Measurements from ENCODE around the gene TMEM244.
"Not testable (repeated sequence)": the region's sequence is repeated elsewhere in the genome, so short reads cannot be mapped to it uniquely, and the experiment has no call there.

The TMEM244 gene

DNA sequence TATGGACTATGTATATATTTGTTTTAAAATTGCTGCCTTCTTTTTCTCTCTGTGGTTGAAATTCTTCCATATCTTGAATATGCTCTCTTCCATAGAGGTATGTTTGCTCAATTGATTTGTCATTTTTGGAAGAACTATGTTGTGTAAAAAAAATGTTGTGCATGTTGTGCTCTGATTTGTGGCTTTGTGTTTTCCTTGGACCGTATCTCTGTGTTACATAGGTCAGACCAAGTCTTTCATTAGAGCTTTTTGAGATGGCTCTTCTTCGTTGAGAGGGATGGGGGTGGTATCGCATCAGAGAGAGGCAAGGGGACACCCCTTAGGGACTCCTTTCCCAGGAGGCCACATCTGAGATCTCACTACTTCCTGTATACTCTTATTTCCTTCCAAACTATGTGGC lies 43.8 kb downstream of the TMEM244 start:
- H3K4me3 ChIP-seq (ENCODE audit: low read depth, low read length) = no peak overlapping the region

DNA sequence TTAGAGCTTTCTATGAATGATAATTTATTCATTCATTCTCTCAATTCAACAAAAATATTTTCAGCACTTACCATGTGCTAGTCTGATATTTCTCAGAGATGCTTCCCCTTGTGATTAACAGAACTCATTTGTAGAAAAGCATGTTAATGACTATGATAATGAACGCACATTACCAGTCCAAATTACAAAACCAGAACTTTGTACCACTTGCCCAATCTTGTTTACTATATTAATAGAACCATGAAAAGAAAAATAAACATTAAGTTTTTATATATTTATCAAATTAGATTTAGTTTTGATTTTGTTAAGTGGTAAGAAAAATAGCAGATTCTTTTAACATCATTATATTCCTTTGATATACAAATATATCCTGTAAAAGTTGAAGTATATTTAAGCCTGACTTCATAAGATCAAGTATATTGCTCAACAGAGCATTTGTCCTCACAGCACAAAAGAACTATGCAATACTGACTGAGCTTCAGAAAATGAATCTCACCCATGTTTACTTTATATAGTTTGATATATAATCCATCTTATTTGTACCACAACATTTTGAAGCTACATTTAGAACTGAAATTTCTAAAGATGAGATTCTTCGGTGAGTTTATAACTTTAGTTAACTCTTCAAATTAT lies 48.9 kb downstream of the TMEM244 start:
- no peak overlapping the region for H3K4me3 ChIP-seq (ENCODE audit: low read depth, low read length)

DNA sequence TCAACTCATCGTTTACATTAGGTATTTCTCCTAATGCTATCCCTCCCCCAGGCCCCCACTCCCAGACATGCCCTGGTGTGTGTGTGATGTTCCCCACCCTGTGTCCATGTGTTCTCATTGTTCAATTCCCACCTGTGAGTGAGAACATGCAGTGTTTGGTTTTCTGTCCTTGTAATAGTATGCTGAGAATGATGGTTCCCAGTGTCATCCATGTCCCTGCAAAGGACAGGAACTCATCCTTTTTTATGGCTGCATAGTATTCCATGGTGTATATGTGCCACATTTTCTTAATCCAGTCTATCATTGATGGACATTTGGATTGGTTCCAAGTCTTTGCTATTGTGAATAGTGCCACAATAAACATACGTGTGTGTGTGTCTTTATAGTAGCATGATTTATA lies 54.0 kb downstream of the TMEM244 start:
- not testable (repeated sequence) for H3K4me3 ChIP-seq (ENCODE audit: low read depth, low read length)

DNA sequence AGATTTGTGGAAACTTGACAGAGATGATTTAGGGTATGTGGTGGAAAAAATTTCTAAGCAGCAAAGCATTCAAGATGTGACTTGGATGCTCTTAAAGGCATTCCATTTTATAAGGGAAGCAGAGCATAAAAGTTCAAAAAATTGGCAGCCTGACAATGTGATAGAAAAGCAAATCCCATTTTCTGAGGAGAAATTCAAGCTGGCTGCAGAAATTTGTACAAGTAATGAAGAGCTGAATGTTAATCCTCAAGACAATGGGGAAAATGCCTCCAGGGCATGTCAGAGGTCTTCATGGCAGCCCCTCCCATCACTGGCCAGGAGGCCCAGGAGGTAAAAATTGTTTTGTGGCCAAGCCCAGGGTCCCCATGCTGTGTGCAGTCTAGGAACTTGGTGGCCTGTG lies 58.2 kb downstream of the TMEM244 start:
- H3K4me3 ChIP-seq (ENCODE audit: low read depth, low read length) = not testable (repeated sequence)

DNA sequence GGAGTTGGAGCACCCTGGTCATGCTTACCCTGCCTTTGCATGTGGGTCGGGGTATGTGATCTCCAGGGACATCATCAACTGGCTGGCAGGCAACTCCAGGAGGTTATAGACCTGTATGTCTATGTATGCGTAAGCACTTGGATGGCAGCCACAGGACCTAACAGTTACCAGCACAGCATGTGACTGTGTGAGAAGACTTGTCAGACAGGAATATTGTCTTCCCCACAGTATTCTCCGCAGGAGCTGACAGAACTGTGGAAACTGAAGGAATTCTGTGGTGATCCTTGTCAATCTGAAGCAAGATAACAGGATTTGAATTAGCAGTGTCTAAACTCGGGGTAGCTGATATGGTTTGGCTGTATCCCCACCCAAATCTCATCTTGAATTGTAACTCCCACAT lies 59.2 kb downstream of the TMEM244 start:
- no peak overlapping the region for H3K4me3 ChIP-seq (ENCODE audit: low read depth, low read length)

DNA sequence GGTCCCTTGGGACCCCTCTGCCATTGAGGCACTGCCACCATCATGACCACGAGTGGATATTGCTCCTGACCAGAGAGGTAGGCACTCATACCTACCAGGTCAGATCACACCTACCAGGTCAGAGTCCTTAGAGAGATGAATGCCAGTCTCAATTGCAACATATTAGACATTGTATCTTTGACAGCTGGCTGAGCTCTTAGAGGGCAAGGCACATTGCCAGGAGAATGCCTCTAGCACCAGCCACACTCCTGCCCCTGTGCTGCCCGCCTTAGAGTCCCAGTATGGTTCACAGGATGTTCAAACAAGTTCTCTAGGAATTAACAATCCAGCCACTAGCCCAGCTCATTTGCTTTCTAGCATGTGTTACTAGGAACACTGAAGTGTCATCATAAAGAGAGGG lies 65.9 kb downstream of the TMEM244 start:
- H3K4me3 ChIP-seq (ENCODE audit: low read depth, low read length) = no peak overlapping the region

DNA sequence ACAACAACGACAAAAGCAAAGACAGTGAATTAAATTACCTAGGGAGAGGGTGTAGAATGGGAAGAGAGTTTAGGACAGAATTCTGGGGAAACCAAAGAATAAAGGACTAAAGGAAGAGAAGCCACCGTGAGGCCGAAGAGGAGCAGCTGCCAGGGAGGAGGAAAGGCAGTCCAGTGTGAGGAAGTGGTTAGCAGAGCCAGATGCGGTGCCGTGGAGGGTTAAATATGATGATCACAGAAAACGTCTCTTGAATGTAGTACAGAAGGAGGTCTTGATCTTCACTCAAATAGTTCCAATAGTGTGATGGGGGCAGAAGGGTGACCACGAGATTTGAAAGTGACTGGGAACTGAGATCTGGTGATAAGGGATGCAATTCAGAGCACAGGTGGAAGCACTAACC lies 67.7 kb downstream of the TMEM244 start:
- no peak overlapping the region for H3K4me3 ChIP-seq (ENCODE audit: low read depth, low read length)

DNA sequence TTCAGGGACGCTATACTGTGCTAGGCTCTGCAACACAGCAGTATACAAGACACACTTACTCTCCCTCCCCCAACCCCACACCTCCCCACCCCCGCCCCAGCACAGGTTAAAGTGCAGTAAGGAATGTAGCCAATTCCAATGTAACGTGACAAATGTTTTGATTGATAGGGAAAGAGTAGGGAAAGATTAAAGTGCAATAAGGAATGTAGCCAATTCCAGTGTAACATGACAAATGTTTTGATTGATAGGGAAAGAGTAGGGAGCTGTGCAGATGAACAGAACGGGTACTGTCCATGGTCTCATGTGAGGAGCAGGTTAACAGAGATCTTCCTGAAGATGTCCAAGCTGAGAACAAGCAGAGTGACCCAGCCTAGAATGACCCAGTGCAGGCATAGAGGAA lies 69.1 kb downstream of the TMEM244 start:
- no peak overlapping the region for H3K4me3 ChIP-seq (ENCODE audit: low read depth, low read length)

DNA sequence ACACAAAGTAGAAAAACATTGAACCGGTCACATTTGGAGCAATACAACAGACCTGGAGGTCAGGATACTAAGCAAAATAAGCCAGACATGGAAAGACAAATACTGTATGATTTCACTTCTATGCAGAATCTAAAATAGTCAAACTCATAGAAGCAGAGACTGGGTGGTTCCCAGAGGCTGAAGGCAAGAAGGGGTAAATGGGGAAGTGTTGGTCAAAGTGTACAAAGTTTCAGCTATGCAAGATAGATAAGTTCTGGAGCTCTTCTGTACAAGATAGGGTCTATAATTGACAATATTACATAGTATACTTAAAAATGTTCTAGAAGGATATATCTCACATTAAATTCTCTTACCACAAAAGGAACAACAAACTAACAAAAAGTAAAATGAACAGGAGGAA lies 70.3 kb downstream of the TMEM244 start:
- H3K4me3 ChIP-seq (ENCODE audit: low read depth, low read length) = no peak overlapping the region

DNA sequence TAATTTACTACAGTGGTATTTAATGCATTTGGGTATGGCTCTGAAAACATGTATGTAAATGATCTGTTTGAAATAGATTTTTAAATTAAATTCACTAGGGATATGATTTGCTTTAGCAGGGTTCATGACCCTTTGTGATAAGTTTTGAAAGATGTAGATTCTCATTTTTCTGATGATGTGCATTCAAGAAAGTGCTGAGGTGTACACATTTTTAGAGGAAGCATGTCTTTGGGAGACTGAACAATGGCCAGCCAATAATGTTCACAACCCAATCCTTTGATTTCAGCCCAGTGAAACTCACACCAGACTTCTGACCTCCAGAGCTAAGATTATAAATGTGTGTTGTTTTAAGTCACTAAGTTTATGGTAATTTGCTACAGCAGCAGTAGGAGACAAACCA lies 71.1 kb downstream of the TMEM244 start:
- no peak overlapping the region for H3K4me3 ChIP-seq (ENCODE audit: low read depth, low read length)

DNA sequence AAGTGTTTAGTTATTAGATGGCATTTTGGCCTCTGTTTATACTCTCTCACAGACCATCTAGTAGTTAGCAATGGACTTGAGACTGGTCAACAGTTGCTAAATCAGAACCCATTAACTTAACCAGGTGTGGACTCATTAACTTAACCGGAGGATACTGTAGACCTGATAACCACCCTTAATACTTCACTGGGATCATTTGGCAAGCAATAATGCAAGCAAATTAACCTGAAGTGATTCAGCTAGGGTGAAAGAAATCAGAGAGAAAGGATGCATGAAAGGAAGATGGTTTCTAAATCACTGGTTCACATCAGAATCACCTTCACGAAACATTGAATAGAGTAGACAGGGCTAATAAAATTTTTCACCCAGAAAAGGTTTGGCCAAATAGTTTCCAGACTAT lies 73.3 kb downstream of the TMEM244 start:
- no peak overlapping the region for H3K4me3 ChIP-seq (ENCODE audit: low read depth, low read length)

DNA sequence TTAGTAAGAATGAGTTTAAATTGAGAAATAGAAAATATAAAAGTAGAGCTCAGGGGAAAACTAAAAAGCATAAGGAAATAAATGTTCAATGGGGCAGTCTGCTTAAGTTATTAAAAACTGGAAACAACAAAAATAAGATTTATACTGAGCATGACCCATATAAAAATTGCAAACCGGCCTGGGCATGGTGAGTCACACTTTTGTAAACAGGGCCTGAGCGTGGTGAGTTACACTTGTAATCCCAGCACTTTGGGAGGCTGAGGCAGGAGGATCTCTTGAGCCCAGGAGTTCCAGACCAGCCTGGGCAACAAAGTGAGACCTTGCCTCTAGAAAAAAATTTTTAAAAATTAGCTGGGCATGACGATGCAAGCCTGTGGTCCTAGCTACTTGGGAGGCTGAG lies 74.6 kb downstream of the TMEM244 start:
- H3K4me3 ChIP-seq (ENCODE audit: low read depth, low read length) = no peak overlapping the region

DNA sequence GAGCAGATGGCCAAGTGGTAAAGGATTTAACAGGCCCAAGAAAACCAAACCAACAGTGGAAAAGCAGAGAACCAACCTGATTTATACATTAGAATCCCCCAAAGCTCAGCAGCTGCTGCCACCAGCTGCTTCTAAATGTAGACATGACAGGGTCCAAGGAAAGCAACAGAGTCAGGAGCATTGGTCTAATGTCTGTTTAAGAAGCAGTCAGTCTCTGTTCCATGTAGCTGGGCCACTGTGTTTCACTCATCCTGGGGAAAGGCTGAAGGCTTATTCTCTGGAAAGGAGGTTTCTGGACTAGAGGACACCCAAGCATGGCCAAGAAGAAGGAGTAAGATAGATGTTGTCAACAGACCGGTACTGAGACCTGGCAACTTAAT lies 75.4 kb downstream of the TMEM244 start:
- H3K4me3 ChIP-seq (ENCODE audit: low read depth, low read length) = no peak overlapping the region

DNA sequence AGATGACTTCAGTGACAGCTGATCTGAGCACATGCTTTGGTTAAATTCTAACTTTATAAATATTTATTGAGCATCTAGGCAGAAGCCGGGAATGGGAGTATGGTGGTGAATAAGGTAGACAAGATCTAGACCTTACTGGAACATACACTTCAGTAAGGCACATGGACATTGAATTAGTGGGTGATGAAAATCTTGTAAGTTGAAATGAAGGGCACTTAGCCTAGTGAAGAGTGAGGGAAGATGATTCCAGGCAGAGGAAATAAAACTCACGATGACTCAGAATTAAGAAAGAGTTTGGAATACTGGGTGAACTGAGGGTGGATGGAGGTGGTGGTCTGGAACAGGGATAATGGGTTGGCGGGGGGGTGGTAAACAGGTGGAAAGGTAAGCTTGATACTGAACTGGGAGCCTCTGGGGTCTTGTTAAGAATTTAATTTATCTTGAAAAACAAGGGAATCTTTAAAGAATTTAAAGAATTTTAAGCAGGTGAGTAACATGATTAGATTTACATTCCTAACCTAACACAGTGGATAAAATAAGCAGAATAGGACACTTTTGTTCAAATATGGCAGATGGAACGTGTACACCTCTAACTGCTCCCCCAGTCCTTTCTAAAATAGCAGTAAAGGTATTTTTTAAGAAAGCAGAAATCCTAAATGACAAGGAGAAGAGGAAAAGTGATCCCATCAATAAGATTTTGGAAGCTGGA lies 75.9 kb downstream of the TMEM244 start:
- H3K4me3 ChIP-seq (ENCODE audit: low read depth, low read length) = no peak overlapping the region

Data from iPS-11a (cell line).